Measurements from ENCODE around the gene ARHGAP26. TPM values are rescaled to one million over a fixed set of nuclear protein-coding genes. Genes with fewer than 3 reads are reported as not detected.

The ARHGAP26 gene
- total RNA-seq, 1 experiment from 2014 or later: 39.8 TPM

- no peak overlapping the region for H3K27ac ChIP-seq (ENCODE audit: low read length)
- no peaks in the 10 kb centered on the region for H3K9me3 ChIP-seq (ENCODE audit: low read length)
- no peak for DNase-seq
- H2AFZ ChIP-seq (ENCODE audit: low read length): no peak overlapping the region
- no peak overlapping the region for H3K9ac ChIP-seq (ENCODE audit: low read length)
- H3K4me1 ChIP-seq (ENCODE audit: low read length): no peaks in the 10 kb centered on the region
- H3K79me2 ChIP-seq (ENCODE audit: low read length): no peaks in the 10 kb centered on the region
- H3K4me3 ChIP-seq (ENCODE audit: low read length): no peak overlapping the region
- H3K36me3 ChIP-seq (ENCODE audit: insufficient read depth, low read length): no peaks in the 10 kb centered on the region
- H3K9me2 ChIP-seq (replicated peaks; ENCODE audit: insufficient read depth, low read length): no peaks in the 10 kb centered on the region
- no peaks in the 10 kb centered on the region; the same call in none of the 2 replicates for H4K20me1 ChIP-seq (ENCODE audit: insufficient read depth, low read depth, low read length)
- H3K4me2 ChIP-seq (ENCODE audit: low read depth, low read length, poor library complexity, severe bottlenecking): no peak overlapping the region
- H3K27me3 ChIP-seq (ENCODE audit: low read length): no peaks in the 10 kb centered on the region
These were observed 59.6 kb downstream of the ARHGAP26 start for GRCh38 chr5:142829801-142830220.

- H4K20me1 ChIP-seq (ENCODE audit: insufficient read depth, low read depth, low read length): no peaks in the 10 kb centered on the region; the same call in none of the 2 replicates
- no peak overlapping the region for H3K9ac ChIP-seq (ENCODE audit: low read length)
- no peaks in the 10 kb centered on the region for H3K79me2 ChIP-seq (ENCODE audit: low read length)
These were observed 60.2 kb downstream of the ARHGAP26 start for GRCh38 chr5:142830241-142831008.

DNA sequence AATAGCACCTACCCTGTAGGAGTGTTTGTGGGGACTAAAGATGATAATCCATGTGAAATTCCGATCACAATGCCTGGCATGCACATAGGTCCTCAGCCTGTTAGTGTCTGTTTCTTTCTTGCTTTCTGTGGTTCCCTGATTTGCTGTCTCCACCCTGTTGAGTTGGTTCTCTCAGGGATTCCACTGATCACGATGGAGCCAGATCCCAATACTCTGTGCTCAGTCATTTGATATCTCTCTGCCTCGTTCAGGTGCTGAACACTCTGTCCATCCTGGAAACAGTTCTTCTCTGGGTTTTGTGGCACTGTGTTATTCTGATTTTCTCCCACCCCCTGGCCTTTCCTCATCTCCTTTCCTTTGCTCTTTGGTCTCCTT, 60.8 kb downstream of the ARHGAP26 start:
- no peak overlapping the region for H2AFZ ChIP-seq (ENCODE audit: low read length)
- H3K9ac ChIP-seq (ENCODE audit: low read length): no peak overlapping the region
- no peaks in the 10 kb centered on the region for H3K9me3 ChIP-seq (ENCODE audit: low read length)
- H3K9me2 ChIP-seq (replicated peaks; ENCODE audit: insufficient read depth, low read length): no peaks in the 10 kb centered on the region
- no peak overlapping the region for H3K27ac ChIP-seq (ENCODE audit: low read length)
- DNase-seq: no peak
- H3K4me3 ChIP-seq (ENCODE audit: low read length): no peak overlapping the region
- H3K79me2 ChIP-seq (ENCODE audit: low read length): no peaks in the 10 kb centered on the region
- no peaks in the 10 kb centered on the region for H3K27me3 ChIP-seq (ENCODE audit: low read length)
- no peaks in the 10 kb centered on the region for H3K4me1 ChIP-seq (ENCODE audit: low read length)
- no peaks in the 10 kb centered on the region; the same call in none of the 2 replicates for H4K20me1 ChIP-seq (ENCODE audit: insufficient read depth, low read depth, low read length)
- H3K36me3 ChIP-seq (ENCODE audit: insufficient read depth, low read length): no peaks in the 10 kb centered on the region
- H3K4me2 ChIP-seq (ENCODE audit: low read depth, low read length, poor library complexity, severe bottlenecking): no peak overlapping the region

More at GRCh38 chr5:142830241-142831008, 60.2 kb downstream of the ARHGAP26 start:
- Histone ChIP-seq H2AFZ (ENCODE audit: low read length) (no peak overlapping the region), H3K4me2 (ENCODE audit: low read depth, low read length, poor library complexity, severe bottlenecking) (no peak overlapping the region), H3K27ac (ENCODE audit: low read length) (no peak overlapping the region), H3K36me3 (ENCODE audit: insufficient read depth, low read length) (no peaks in the 10 kb centered on the region), H3K27me3 (ENCODE audit: low read length) (no peaks in the 10 kb centered on the region), H3K9me2 (replicated peaks; ENCODE audit: insufficient read depth, low read length) (no peaks in the 10 kb centered on the region), H3K4me3 (ENCODE audit: low read length) (no peak overlapping the region), H3K4me1 (ENCODE audit: low read length) (no peaks in the 10 kb centered on the region), H3K9me3 (ENCODE audit: low read length) (no peaks in the 10 kb centered on the region)
- DNase-seq: no peak

- no peaks in the 10 kb centered on the region for H3K9me2 ChIP-seq (replicated peaks; ENCODE audit: insufficient read depth, low read length)
- no peaks in the 10 kb centered on the region for H3K79me2 ChIP-seq (ENCODE audit: low read length)
- no peaks in the 10 kb centered on the region for H3K27me3 ChIP-seq (ENCODE audit: low read length)
- peaks cover 5% of the 10 kb centered on the region for H4K20me1 ChIP-seq (ENCODE audit: insufficient read depth, low read depth, low read length)
- H3K4me1 ChIP-seq (ENCODE audit: low read length): no peaks in the 10 kb centered on the region
- H3K4me3 ChIP-seq (ENCODE audit: low read length): no peak overlapping the region
- H3K9me3 ChIP-seq (ENCODE audit: low read length): no peaks in the 10 kb centered on the region
- H3K27ac ChIP-seq (ENCODE audit: low read length): no peak overlapping the region
- H3K36me3 ChIP-seq (ENCODE audit: insufficient read depth, low read length): no peaks in the 10 kb centered on the region
- no peak overlapping the region for H3K9ac ChIP-seq (ENCODE audit: low read length)
- no peak overlapping the region for H2AFZ ChIP-seq (ENCODE audit: low read length)
- DNase-seq: no peak
- H3K4me2 ChIP-seq (ENCODE audit: low read depth, low read length, poor library complexity, severe bottlenecking): no peak overlapping the region
These were observed 62.1 kb downstream of the ARHGAP26 start for GRCh38 chr5:142832263-142832662.

DNA sequence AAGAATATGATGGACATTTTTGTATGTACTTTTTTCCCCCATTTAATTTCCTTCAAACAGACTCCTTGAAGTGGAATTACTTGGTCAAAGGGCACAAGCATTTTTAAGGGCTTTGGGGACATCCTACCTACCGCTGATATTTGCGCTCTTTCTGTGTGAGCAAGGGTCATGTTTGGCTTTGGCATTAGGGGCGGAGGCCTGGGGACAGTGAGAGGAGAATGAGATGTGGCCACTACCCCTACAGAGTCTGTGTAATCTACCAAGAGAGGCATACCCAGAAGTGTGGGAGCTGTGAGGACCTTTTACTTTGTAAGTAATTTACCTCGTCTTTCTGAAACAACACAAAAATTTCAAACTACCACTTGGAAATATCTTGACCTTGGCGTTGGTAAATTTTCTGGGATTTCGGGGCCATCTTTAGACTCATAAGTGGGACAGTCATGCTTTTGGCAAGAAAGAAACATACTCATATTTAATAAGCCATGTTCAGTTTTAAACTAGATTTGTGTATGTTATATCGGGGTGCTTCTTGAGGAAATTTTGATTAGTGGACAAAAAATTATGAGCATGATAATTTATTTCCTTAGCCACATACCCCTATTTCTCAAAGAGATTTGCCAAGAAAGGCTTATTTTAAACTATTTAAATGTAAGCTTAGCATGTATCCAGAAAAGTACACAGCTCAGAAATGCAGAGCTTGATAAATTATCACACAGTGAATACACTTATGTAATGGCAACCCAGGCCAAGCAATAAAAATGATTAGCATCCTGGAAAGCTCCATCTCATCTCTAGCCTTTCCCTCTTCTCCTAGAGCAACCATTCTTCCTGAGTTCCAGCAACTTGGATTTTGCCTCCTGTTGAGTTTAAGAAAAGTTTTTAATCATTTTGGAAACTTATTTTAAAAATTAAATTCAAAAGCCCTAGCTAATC, 63.6 kb downstream of the ARHGAP26 start:
- DNase-seq: no peak
- Histone ChIP-seq H3K36me3 (ENCODE audit: insufficient read depth, low read length) (no peaks in the 10 kb centered on the region), H3K9ac (ENCODE audit: low read length) (no peak overlapping the region), H3K4me3 (ENCODE audit: low read length) (no peak overlapping the region), H3K27ac (ENCODE audit: low read length) (no peak overlapping the region), H3K4me1 (ENCODE audit: low read length) (no peaks in the 10 kb centered on the region), H3K4me2 (ENCODE audit: low read depth, low read length, poor library complexity, severe bottlenecking) (no peak overlapping the region), H4K20me1 (ENCODE audit: insufficient read depth, low read depth, low read length) (peaks cover 5% of the 10 kb centered on the region), H2AFZ (ENCODE audit: low read length) (no peak overlapping the region), H3K79me2 (ENCODE audit: low read length) (no peaks in the 10 kb centered on the region), H3K9me3 (ENCODE audit: low read length) (no peaks in the 10 kb centered on the region), H3K9me2 (replicated peaks; ENCODE audit: insufficient read depth, low read length) (no peaks in the 10 kb centered on the region), H3K27me3 (ENCODE audit: low read length) (no peaks in the 10 kb centered on the region)

- Histone ChIP-seq H3K9ac (ENCODE audit: low read length) (no peak overlapping the region), H3K9me2 (replicated peaks; ENCODE audit: insufficient read depth, low read length) (no peaks in the 10 kb centered on the region), H3K27me3 (ENCODE audit: low read length) (no peaks in the 10 kb centered on the region), H3K4me3 (ENCODE audit: low read length) (no peak overlapping the region), H3K9me3 (ENCODE audit: low read length) (no peaks in the 10 kb centered on the region), H2AFZ (ENCODE audit: low read length) (no peak overlapping the region), H3K79me2 (ENCODE audit: low read length) (no peaks in the 10 kb centered on the region), H3K4me1 (ENCODE audit: low read length) (no peaks in the 10 kb centered on the region), H3K27ac (ENCODE audit: low read length) (no peak overlapping the region), H3K4me2 (ENCODE audit: low read depth, low read length, poor library complexity, severe bottlenecking) (no peak overlapping the region), H4K20me1 (ENCODE audit: insufficient read depth, low read depth, low read length) (peaks cover 5% of the 10 kb centered on the region), H3K36me3 (ENCODE audit: insufficient read depth, low read length) (no peaks in the 10 kb centered on the region)
- DNase-seq: no peak
These were observed 64.3 kb downstream of the ARHGAP26 start for GRCh38 chr5:142834504-142834903.

DNA sequence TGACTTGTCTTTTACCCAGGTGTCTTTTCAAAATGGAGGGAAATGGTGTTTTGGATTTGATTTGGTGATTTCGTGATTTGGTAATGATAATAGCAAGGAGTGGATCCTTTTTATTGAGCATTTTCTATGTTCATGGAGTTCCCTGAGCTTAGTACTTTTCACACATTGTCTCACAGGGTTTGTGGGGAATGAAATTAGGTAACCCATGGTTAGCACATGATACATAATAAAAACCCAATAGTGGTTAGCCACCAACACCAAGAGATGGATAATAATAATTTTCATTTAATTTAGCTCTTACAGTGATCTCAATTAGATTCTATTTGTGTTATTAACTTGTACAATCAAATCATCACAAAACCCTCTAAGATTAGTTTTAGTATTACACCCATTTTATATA, 65.4 kb downstream of the ARHGAP26 start:
- H3K9me3 ChIP-seq (ENCODE audit: low read length): no peaks in the 10 kb centered on the region
- H3K4me3 ChIP-seq (ENCODE audit: low read length): no peak overlapping the region
- no peaks in the 10 kb centered on the region for H3K9me2 ChIP-seq (replicated peaks; ENCODE audit: insufficient read depth, low read length)
- H3K27me3 ChIP-seq (ENCODE audit: low read length): no peaks in the 10 kb centered on the region
- no peaks in the 10 kb centered on the region for H3K79me2 ChIP-seq (ENCODE audit: low read length)
- peaks cover 5% of the 10 kb centered on the region for H4K20me1 ChIP-seq (ENCODE audit: insufficient read depth, low read depth, low read length)
- H3K36me3 ChIP-seq (ENCODE audit: insufficient read depth, low read length): no peaks in the 10 kb centered on the region
- no peak overlapping the region for H3K27ac ChIP-seq (ENCODE audit: low read length)
- no peak overlapping the region for H2AFZ ChIP-seq (ENCODE audit: low read length)
- H3K4me2 ChIP-seq (ENCODE audit: low read depth, low read length, poor library complexity, severe bottlenecking): no peak overlapping the region
- no peak for DNase-seq
- no peaks in the 10 kb centered on the region for H3K4me1 ChIP-seq (ENCODE audit: low read length)
- H3K9ac ChIP-seq (ENCODE audit: low read length): no peak overlapping the region

DNA sequence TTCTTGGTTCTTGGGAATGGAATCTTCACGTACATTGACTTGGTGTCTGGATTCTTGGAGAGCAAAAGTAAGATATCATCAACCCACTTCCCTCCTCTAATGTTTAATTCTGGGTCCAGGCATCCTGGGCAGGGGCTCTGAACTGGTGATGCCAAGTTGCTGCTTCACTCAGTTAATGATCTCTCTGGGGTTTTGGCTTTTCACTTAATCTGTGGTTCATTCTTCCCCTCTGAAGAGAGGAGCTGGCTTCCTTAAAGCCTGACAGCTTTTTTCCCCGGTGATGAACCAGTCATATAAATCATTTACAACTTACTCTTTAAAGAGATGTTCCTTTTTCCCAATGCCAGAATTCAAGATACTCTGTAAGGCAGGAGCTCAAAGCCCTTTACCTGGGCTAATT, 65.9 kb downstream of the ARHGAP26 start:
- no peak overlapping the region for H2AFZ ChIP-seq (ENCODE audit: low read length)
- no peak overlapping the region for H3K4me2 ChIP-seq (ENCODE audit: low read depth, low read length, poor library complexity, severe bottlenecking)
- no peak overlapping the region for H3K4me3 ChIP-seq (ENCODE audit: low read length)
- no peaks in the 10 kb centered on the region for H3K4me1 ChIP-seq (ENCODE audit: low read length)
- H3K27ac ChIP-seq (ENCODE audit: low read length): no peak overlapping the region
- no peaks in the 10 kb centered on the region for H3K9me2 ChIP-seq (replicated peaks; ENCODE audit: insufficient read depth, low read length)
- DNase-seq: no peak
- no peaks in the 10 kb centered on the region for H3K9me3 ChIP-seq (ENCODE audit: low read length)
- peaks cover 5% of the 10 kb centered on the region for H4K20me1 ChIP-seq (ENCODE audit: insufficient read depth, low read depth, low read length)
- H3K79me2 ChIP-seq (ENCODE audit: low read length): no peaks in the 10 kb centered on the region
- no peaks in the 10 kb centered on the region for H3K27me3 ChIP-seq (ENCODE audit: low read length)
- H3K9ac ChIP-seq (ENCODE audit: low read length): no peak overlapping the region
- H3K36me3 ChIP-seq (ENCODE audit: insufficient read depth, low read length): no peaks in the 10 kb centered on the region

Measured in Karpas-422 (cell line).